Uterus (tissue), 4 donors: ENCODE data around the gene GARNL3. TPM values are rescaled to one million over a fixed set of nuclear protein-coding genes. Genes with fewer than 3 reads are reported as not detected.

Experiments
- DNase-seq, 2 donors: peaks; one replicate each; pipeline ENCODE4 v3.0.0-alpha.2; 2019 to 2020
- H3K27ac ChIP-seq, 2 donors: fragments of 200-600 bp; sonication (generic); 1 replicate in 1 of 2; 2 replicates in 1 of 2; pipeline ENCODE4 v1.5.1; 2016 to 2018
- H3K27me3 ChIP-seq, 2 donors: fragments of 200-600 bp; sonication (generic); one replicate each; pipeline ENCODE4 v1.5.1; 2018 to 2019; ENCODE audit warnings: control low read depth in 1 of 2
- H3K36me3 ChIP-seq, 2 donors: fragments of 200-600 bp; sonication (generic); one replicate each; pipeline ENCODE4 v1.5.1; 2019; ENCODE audit warnings: control low read depth in 1 of 2
- H3K4me1 ChIP-seq, 2 donors: fragments of 200-600 bp; sonication (generic); one replicate each; pipeline ENCODE4 v1.5.1; 2018 to 2019; ENCODE audit warnings: control low read depth in 1 of 2
- H3K4me3 ChIP-seq, 2 donors: fragments of 200-600 bp; sonication (generic); 1 replicate in 1 of 2; 2 replicates in 1 of 2; pipeline ENCODE4 v1.5.1; 2018 to 2019; ENCODE audit warnings: mild to moderate bottlenecking in 1 of 2
- H3K9me3 ChIP-seq, 2 donors: fragments of 200-600 bp; sonication (generic); one replicate each; pipeline ENCODE4 v1.5.1; 2019; ENCODE audit warnings: control low read depth in 1 of 2
- CTCF ChIP-seq, 4 experiments: fragments of 200-600 bp in 2 of 4; fragments of 450-650 bp in 2 of 4; sonication (generic) in 2 of 4; IDR thresholded peaks; one replicate each; pipeline ENCODE4 v1.5.1; 2016 to 2019; ENCODE audit warnings: antibody characterized with exemption in 4 of 4, mild to moderate bottlenecking in 2 of 4, moderate library complexity in 1 of 4
- POLR2A ChIP-seq, 2 donors: fragments of 450-650 bp; IDR thresholded peaks; one replicate each; pipeline ENCODE4 v1.6.1; 2016; ENCODE audit warnings: antibody characterized with exemption in 2 of 2, mild to moderate bottlenecking in 1 of 2, moderate library complexity in 1 of 2
- intact Hi-C: fragments of 100-400 bp; cut with DNase I; formaldehyde crosslinking; loops from one replicate; pipeline ENCODE4 v1.15.1; 2023; ENCODE audit warnings: low total_unique reads
- total RNA-seq, 4 donors: library from RNA; depleted of rRNA in 3 of 4; stranded (reverse); fragments of >200 nt in 3 of 4; gene quantifications; one replicate each; pipeline versions ENCODE4 v1.1.0 to v1.2.4, GENCODE V29; 2014 to 2023
- donor health status: DM: yes; HTN: yes; CAD: no.

GARNL3 gene
- total RNA-seq, 4 donors from 2014 or later, result 9.7 to 79.7 (median 72.0) TPM

GRCh38 chr9:127218818-127219217 is 45.8 kb upstream of the GARNL3 start:
- H3K27me3 ChIP-seq, result no peaks in the 10 kb centered on the region
- no peaks in the 10 kb centered on the region for H3K36me3 ChIP-seq
- intact Hi-C loops, result no loop called here
- H3K4me3 ChIP-seq, result no peak overlapping the region
- DNase-seq, result no peak
- no peak overlapping the region for H3K27ac ChIP-seq
- TF ChIP-seq CTCF (IDR thresholded peaks at IDR 0.05) (no peak), POLR2A (IDR thresholded peaks at IDR 0.05) (no peak)
- H3K9me3 ChIP-seq, result no peaks in the 10 kb centered on the region
- no peaks in the 10 kb centered on the region for H3K4me1 ChIP-seq

GRCh38 chr9:127219520-127219919 is 45.1 kb upstream of the GARNL3 start:
- Histone ChIP-seq H3K36me3 (no peaks in the 10 kb centered on the region), H3K4me1 (no peaks in the 10 kb centered on the region), H3K27me3 (no peaks in the 10 kb centered on the region), H3K27ac (no peak overlapping the region), H3K4me3 (no peak overlapping the region), H3K9me3 (no peaks in the 10 kb centered on the region)
- DNase-seq, result no peak
- intact Hi-C loops, result no loop called here
- TF ChIP-seq POLR2A (IDR thresholded peaks at IDR 0.05), result no peak
- TF ChIP-seq CTCF (IDR thresholded peaks at IDR 0.05), result no peak

GRCh38 chr9:127221695-127222094 is 42.9 kb upstream of the GARNL3 start:
- no peak for DNase-seq
- H3K9me3 ChIP-seq, result no peaks in the 10 kb centered on the region
- intact Hi-C loops, result no loop called here
- TF ChIP-seq CTCF (IDR thresholded peaks at IDR 0.05), result no peak
- no peak for TF ChIP-seq POLR2A (IDR thresholded peaks at IDR 0.05)
- peaks cover 0 to 7% of the 10 kb centered on the region in 2 donors for H3K4me1 ChIP-seq
- no peaks in the 10 kb centered on the region for H3K27me3 ChIP-seq
- H3K4me3 ChIP-seq, result no peak overlapping the region
- H3K36me3 ChIP-seq, result no peaks in the 10 kb centered on the region
- H3K27ac ChIP-seq, result no peak overlapping the region

GRCh38 chr9:127222388-127223095 is 42.0 kb upstream of the GARNL3 start:
- no peak for TF ChIP-seq POLR2A (IDR thresholded peaks at IDR 0.05)
- no peak for TF ChIP-seq CTCF (IDR thresholded peaks at IDR 0.05)
- DNase-seq, result no peak
- H3K4me3 ChIP-seq, result no peak overlapping the region
- H3K4me1 ChIP-seq, result peaks cover 0 to 7% of the 10 kb centered on the region in 2 donors
- intact Hi-C loops, result no loop called here
- H3K9me3 ChIP-seq, result no peaks in the 10 kb centered on the region
- no peak overlapping the region for H3K27ac ChIP-seq
- H3K27me3 ChIP-seq, result no peaks in the 10 kb centered on the region
- H3K36me3 ChIP-seq, result no peaks in the 10 kb centered on the region

GRCh38 chr9:127223266-127223665 is 41.3 kb upstream of the GARNL3 start:
- intact Hi-C loops, result no loop called here
- H3K4me3 ChIP-seq, result no peak overlapping the region

More at GRCh38 chr9:127223266-127223665, 41.3 kb upstream of the GARNL3 start:
- no peaks in the 10 kb centered on the region for H3K9me3 ChIP-seq
- no peaks in the 10 kb centered on the region for H3K27me3 ChIP-seq
- peaks cover 0 to 7% of the 10 kb centered on the region in 2 donors for H3K4me1 ChIP-seq
- TF ChIP-seq CTCF (IDR thresholded peaks at IDR 0.05) (no peak), POLR2A (IDR thresholded peaks at IDR 0.05) (no peak)
- no peaks in the 10 kb centered on the region for H3K36me3 ChIP-seq
- no peak for DNase-seq
- H3K27ac ChIP-seq, result peak overlapping the region in 1 of 2 donors; percentile 95
